HEK293 (cell line): ENCODE measurements around the gene DGKK.

Source experiments
- CTCF ChIA-PET: fragments of 350-600 bp; formaldehyde crosslinking; extraction: SDS; loops from one replicate; lab custom pipeline; 2021; ENCODE audit warnings: antibody characterized with exemption; lab: Yijun Ruan, JAX
- POLR2A ChIA-PET: fragments of 300-600 bp; formaldehyde crosslinking; extraction: SDS; loops from one replicate; lab custom pipeline; 2020; ENCODE audit warnings: antibody characterized with exemption, inconsistent platforms; lab: Yijun Ruan, JAX
- H3K27ac ChIP-seq: fragments of 200-500 bp; sonication (Bioruptor generic); 2 replicates; pipeline ENCODE4 v1.5.1; 2014; ENCODE audit warnings: low read depth, low read length, control low read depth, inconsistent platforms; ENCODE audit errors: extremely low read depth
- H3K36me3 ChIP-seq, 2 experiments: fragments of 200-500 bp in 1 of 2; sonication (Bioruptor generic) in 1 of 2; 1 replicate in 1 of 2; 2 replicates in 1 of 2; pipeline ENCODE4 v1.5.1; 2014 to 2017; ENCODE audit warnings: inconsistent platforms in 2 of 2, low read length in 2 of 2; ENCODE audit not compliant: control insufficient read depth in 2 of 2, insufficient read depth in 1 of 2
- H3K4me1 ChIP-seq: fragments of 200-500 bp; sonication (Bioruptor generic); 2 replicates; pipeline ENCODE4 v1.5.1; 2014; ENCODE audit warnings: mild to moderate bottlenecking, low read length, inconsistent platforms; ENCODE audit not compliant: control insufficient read depth, insufficient read depth
- H3K4me3 ChIP-seq: 2 replicates; pipeline ENCODE4 v1.5.1; 2011; ENCODE audit warnings: low read depth, mild to moderate bottlenecking, control low read depth, low read length, moderate library complexity
- H3K9me3 ChIP-seq: fragments of 200-500 bp; sonication (Bioruptor generic); 2 replicates; pipeline ENCODE4 v1.5.1; 2014; ENCODE audit warnings: low read depth, low read length, inconsistent platforms; ENCODE audit not compliant: control insufficient read depth, insufficient read depth
- FEZF1 ChIP-seq: fragments of 450-650 bp; formaldehyde crosslinking; IDR thresholded peaks from 2 replicates; pipeline ENCODE4 v1.5.1; 2016; ENCODE audit warnings: missing biosample characterization, missing genetic modification characterization
- OSR2 ChIP-seq: fragments of 450-650 bp; formaldehyde crosslinking; IDR thresholded peaks from 2 replicates; pipeline ENCODE4 v1.5.1; 2016; ENCODE audit warnings: missing biosample characterization, missing genetic modification characterization
- SP7 ChIP-seq: fragments of 450-650 bp; formaldehyde crosslinking; IDR thresholded peaks from 2 replicates; pipeline ENCODE4 v1.5.1; 2016; ENCODE audit warnings: missing biosample characterization, missing genetic modification characterization
- TCF7L2 ChIP-seq: IDR thresholded peaks from 2 replicates; pipeline ENCODE4 v1.6.1; 2011; ENCODE audit warnings: low read depth, mild to moderate bottlenecking, inconsistent platforms, low read length, moderate library complexity, borderline replicate concordance
- ZBTB21 ChIP-seq: fragments of 450-650 bp; formaldehyde crosslinking; IDR thresholded peaks from 2 replicates; pipeline ENCODE4 v1.5.1; 2017; ENCODE audit warnings: missing biosample characterization, missing genetic modification characterization
- ZBTB8A ChIP-seq: fragments of 450-650 bp; formaldehyde crosslinking; IDR thresholded peaks from 2 replicates; pipeline ENCODE4 v1.5.1; 2016; ENCODE audit warnings: missing biosample characterization, missing genetic modification characterization
- ZNF843 ChIP-seq: fragments of 450-650 bp; formaldehyde crosslinking; IDR thresholded peaks from 2 replicates; pipeline ENCODE4 v1.5.1; 2016; ENCODE audit warnings: missing biosample characterization, missing genetic modification characterization
- TF ChIP-seq, protein P1 (sequence below): fragments of 450-650 bp; formaldehyde crosslinking; IDR thresholded peaks from 2 replicates; pipeline ENCODE4 v1.5.0; 2017; ENCODE audit warnings: missing biosample characterization, missing genetic modification characterization, borderline replicate concordance
- TF ChIP-seq, protein P2 (sequence below): fragments of 450-650 bp; formaldehyde crosslinking; IDR thresholded peaks from 2 replicates; pipeline ENCODE4 v1.5.1; 2017; ENCODE audit warnings: missing biosample characterization, missing genetic modification characterization

DGKK gene

DNA sequence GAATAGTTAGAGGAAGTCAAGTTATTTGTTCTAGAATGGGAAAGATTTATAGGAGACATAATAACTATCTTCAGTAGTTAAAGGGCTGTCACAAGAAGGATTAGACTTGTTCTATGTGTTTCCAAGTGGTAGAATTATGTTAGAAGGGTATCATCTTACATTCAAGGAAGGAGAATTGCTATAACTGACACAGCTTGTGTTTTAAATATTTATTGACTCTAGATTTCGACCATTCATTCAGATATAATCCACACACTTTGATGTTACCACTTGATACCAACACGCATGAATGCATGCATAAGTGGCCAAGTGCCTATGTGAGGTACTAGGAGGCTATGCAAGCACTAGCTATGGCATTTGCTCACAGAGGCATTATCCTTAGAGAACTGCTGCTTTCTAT, 143.4 kb downstream of the DGKK start:
- peak; percentile 8; the same call in 1 of the 2 replicates for TF ChIP-seq FEZF1 (tag by site-specific recombination)
- no peak for TF ChIP-seq ZBTB21
- TF ChIP-seq, protein P1, sequence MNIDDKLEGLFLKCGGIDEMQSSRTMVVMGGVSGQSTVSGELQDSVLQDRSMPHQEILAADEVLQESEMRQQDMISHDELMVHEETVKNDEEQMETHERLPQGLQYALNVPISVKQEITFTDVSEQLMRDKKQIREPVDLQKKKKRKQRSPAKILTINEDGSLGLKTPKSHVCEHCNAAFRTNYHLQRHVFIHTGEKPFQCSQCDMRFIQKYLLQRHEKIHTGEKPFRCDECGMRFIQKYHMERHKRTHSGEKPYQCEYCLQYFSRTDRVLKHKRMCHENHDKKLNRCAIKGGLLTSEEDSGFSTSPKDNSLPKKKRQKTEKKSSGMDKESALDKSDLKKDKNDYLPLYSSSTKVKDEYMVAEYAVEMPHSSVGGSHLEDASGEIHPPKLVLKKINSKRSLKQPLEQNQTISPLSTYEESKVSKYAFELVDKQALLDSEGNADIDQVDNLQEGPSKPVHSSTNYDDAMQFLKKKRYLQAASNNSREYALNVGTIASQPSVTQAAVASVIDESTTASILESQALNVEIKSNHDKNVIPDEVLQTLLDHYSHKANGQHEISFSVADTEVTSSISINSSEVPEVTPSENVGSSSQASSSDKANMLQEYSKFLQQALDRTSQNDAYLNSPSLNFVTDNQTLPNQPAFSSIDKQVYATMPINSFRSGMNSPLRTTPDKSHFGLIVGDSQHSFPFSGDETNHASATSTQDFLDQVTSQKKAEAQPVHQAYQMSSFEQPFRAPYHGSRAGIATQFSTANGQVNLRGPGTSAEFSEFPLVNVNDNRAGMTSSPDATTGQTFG (tag by site-specific recombination): no peak
- no peak for TF ChIP-seq ZNF843
- TF ChIP-seq SP7 (tag by site-specific recombination): peak; percentile 66
- TF ChIP-seq TCF7L2: peak; percentile 88
- peak; percentile 71 for TF ChIP-seq OSR2 (tag by site-specific recombination)
- TF ChIP-seq, protein P2, sequence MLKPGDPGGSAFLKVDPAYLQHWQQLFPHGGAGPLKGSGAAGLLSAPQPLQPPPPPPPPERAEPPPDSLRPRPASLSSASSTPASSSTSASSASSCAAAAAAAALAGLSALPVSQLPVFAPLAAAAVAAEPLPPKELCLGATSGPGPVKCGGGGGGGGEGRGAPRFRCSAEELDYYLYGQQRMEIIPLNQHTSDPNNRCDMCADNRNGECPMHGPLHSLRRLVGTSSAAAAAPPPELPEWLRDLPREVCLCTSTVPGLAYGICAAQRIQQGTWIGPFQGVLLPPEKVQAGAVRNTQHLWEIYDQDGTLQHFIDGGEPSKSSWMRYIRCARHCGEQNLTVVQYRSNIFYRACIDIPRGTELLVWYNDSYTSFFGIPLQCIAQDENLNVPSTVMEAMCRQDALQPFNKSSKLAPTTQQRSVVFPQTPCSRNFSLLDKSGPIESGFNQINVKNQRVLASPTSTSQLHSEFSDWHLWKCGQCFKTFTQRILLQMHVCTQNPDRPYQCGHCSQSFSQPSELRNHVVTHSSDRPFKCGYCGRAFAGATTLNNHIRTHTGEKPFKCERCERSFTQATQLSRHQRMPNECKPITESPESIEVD (tag by site-specific recombination): peak; percentile 65
- no peak for TF ChIP-seq ZBTB8A (tag by site-specific recombination)
- CTCF ChIA-PET: interaction anchor here (0.6 kb wide), 2 partner anchors 211 to 1093 kb away, joined by 3 to 6 read pairs; no protein-coding TSS in a partner anchor
- Histone ChIP-seq H3K4me3 (no peak overlapping the region), H3K27ac (no peak overlapping the region), H3K36me3 (no peaks in the 10 kb centered on the region), H3K4me1 (no peaks in the 10 kb centered on the region), H3K9me3 (no peaks in the 10 kb centered on the region)
- POLR2A ChIA-PET: no interaction called here
